ENCODE measurements around the gene ANO2.
"Not testable (repeated sequence)": the region's sequence is repeated elsewhere in the genome, so short reads cannot be mapped to it uniquely, and the experiment has no call there.

Gene ANO2

DNA sequence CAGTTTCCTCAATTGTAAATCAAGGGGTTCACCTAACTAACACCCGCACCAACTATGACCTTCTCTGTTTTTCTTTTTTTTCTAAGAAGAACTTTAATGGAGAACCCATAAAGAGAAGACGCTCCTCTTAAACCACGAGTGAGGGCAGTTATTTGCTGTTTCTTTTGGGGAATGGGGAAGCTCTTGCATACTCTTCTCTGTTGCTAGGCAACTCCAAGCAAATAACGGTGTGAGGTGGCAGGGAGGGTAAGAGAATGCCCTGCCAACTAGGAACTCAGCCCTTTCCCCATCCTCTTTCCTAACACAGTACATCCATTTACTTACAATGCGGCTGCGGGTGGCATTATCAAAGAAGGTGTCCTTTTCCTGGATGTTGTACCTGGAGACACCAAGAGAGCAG lies 114.9 kb downstream of the ANO2 start:
- TF ChIP-seq, protein P1, sequence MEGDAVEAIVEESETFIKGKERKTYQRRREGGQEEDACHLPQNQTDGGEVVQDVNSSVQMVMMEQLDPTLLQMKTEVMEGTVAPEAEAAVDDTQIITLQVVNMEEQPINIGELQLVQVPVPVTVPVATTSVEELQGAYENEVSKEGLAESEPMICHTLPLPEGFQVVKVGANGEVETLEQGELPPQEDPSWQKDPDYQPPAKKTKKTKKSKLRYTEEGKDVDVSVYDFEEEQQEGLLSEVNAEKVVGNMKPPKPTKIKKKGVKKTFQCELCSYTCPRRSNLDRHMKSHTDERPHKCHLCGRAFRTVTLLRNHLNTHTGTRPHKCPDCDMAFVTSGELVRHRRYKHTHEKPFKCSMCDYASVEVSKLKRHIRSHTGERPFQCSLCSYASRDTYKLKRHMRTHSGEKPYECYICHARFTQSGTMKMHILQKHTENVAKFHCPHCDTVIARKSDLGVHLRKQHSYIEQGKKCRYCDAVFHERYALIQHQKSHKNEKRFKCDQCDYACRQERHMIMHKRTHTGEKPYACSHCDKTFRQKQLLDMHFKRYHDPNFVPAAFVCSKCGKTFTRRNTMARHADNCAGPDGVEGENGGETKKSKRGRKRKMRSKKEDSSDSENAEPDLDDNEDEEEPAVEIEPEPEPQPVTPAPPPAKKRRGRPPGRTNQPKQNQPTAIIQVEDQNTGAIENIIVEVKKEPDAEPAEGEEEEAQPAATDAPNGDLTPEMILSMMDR (IDR thresholded peaks at IDR 0.05; ENCODE audit: low read depth, low read length, missing control alignments) = no peak
- in situ Hi-C loops (cut with HindIII; ENCODE audit: low sequenced_read_pairs) = no loop called here
- H3K4me3 ChIP-seq (ENCODE audit: low read depth, low read length) = no peak overlapping the region
- no peak for DNase-seq (ENCODE audit: low read depth)

DNA sequence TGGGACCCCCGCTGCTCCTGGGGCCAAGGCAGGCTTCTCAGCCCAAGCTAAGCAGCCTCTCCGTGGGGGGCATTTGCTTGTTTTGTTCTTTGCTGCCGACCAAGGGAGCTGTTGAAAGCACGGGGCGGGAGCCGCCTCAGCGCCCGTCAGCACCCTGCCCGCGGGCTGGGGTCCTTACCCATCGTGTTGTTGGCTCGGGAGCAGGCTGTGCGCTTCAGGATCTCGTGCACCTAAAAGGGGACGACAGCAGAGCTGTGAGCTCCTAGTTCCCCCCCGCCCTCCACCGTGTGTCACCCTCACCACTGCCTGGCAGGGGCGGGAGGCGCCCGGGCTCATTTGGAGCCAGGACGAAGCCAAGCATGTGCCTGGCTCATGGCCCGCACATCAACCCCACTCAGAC lies 117.5 kb downstream of the ANO2 start:
- no peak overlapping the region for H3K4me3 ChIP-seq (ENCODE audit: low read depth, low read length)
- in situ Hi-C loops (cut with HindIII; ENCODE audit: low sequenced_read_pairs) = no loop called here
- DNase-seq (ENCODE audit: low read depth) = no peak
- TF ChIP-seq, protein P1 (IDR thresholded peaks at IDR 0.05; ENCODE audit: low read depth, low read length, missing control alignments) = no peak

DNA sequence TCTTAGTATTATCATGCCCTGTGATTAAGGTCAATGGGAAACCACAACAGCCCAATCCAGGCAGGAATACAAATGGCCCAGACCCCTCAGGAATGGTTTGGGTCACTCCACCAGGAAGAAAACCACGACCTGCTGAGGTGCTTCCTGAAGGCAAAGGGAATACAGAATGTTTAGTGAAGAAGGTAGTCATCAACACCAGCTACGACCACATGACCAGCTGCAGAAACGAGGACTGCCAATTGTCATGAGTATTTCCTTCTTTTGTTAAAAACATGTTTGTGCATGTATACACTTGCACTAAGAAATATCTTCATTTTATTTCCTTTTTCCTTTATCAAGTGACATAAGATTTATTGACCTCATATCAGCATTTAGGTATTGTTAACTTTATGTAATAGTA lies 119.3 kb downstream of the ANO2 start:
- in situ Hi-C loops (cut with HindIII; ENCODE audit: low sequenced_read_pairs); H3K4me3 ChIP-seq (ENCODE audit: low read depth, low read length); DNase-seq (ENCODE audit: low read depth): not testable (repeated sequence)

DNA sequence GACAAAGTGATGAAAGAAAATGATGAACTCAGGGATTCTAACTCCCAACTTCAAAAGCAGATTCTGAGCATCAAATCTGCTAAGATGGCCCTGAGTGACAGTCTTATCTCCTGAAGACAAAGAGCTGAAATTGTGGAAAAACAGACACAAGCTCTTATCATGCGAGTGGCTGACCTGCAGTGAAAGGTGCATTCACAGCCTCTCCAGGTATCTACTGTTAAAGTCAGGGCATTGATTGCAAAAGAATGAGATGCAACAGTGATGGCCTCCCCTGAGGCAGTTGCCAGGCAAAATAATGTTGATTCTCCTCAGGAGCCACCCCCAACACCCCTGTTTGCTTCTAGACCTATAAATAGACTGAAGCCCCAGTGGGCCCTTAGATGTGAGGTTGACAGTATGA lies 126.2 kb downstream of the ANO2 start:
- in situ Hi-C loops (cut with HindIII; ENCODE audit: low sequenced_read_pairs); DNase-seq (ENCODE audit: low read depth); H3K4me3 ChIP-seq (ENCODE audit: low read depth, low read length): not testable (repeated sequence)

DNA sequence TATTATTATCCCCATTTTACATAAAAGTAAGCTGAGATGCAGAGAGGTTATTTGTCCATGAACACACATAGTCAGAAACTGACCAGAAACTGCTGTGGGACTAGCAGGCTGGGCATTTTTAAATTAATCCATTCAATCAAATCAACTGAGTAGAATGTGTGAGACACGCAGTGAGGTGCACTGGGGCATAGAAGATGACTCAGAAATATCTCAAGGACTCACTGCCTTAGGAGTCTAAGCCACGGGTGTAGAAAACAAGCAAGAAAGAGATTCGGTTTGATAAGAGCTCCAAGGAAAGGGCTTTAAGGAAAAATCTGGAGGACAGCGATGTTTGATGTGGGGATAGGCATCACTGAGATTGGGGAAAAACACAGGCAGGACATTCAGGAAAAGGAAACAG lies 127.8 kb downstream of the ANO2 start:
- no peak for DNase-seq (ENCODE audit: low read depth)
- no peak overlapping the region for H3K4me3 ChIP-seq (ENCODE audit: low read depth, low read length)
- TF ChIP-seq, protein P1 (IDR thresholded peaks at IDR 0.05; ENCODE audit: low read depth, low read length, missing control alignments) = no peak
- in situ Hi-C loops (cut with HindIII; ENCODE audit: low sequenced_read_pairs) = no loop called here

DNA sequence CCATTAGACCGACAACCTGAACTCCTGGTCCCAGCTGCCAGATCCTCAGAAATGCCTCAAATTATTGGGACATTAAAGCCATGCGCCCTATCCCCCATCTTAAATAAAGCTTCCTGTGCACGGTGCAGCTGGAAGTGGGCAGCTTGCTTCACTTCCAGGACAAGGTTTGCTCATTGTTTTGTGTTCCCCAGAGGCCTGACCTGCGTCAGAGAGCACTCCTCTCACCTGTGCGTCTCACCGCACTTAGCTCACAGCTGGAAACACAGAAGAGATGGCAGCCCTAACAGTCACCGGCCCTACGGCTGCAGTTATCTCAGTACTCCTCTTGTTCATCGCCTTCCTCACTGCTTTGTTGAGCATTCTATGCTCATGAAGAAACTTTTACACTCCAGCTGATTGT lies 135.5 kb downstream of the ANO2 start:
- TF ChIP-seq, protein P1 (IDR thresholded peaks at IDR 0.05; ENCODE audit: low read depth, low read length, missing control alignments) = no peak
- no peak for DNase-seq (ENCODE audit: low read depth)
- in situ Hi-C loops (cut with HindIII; ENCODE audit: low sequenced_read_pairs) = no loop called here
- no peak overlapping the region for H3K4me3 ChIP-seq (ENCODE audit: low read depth, low read length)

DNA sequence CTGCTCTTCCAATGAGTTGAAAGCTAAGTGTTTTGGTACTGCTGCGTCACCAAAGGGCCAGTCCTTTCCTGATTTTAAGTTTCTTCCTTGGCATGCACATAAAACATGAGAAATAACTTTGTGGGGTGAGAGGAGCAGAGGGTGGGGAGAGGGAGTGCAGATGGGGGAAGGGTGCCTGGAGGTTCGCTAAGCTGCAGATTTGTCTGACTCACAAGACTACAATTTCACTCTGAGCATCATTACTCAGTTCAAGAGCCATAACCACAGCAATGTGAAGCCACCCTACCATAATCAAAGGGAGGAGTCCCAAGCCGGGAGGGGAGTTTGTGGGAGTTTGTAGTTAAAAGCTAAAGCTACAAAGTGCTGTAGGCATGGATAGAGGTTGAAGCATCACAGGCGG lies 136.1 kb downstream of the ANO2 start:
- DNase-seq (ENCODE audit: low read depth) = peak; percentile 78
- H3K4me3 ChIP-seq (ENCODE audit: low read depth, low read length) = no peak overlapping the region
- in situ Hi-C loops (cut with HindIII; ENCODE audit: low sequenced_read_pairs) = no loop called here
- TF ChIP-seq, protein P1 (IDR thresholded peaks at IDR 0.05; ENCODE audit: low read depth, low read length, missing control alignments) = no peak

DNA sequence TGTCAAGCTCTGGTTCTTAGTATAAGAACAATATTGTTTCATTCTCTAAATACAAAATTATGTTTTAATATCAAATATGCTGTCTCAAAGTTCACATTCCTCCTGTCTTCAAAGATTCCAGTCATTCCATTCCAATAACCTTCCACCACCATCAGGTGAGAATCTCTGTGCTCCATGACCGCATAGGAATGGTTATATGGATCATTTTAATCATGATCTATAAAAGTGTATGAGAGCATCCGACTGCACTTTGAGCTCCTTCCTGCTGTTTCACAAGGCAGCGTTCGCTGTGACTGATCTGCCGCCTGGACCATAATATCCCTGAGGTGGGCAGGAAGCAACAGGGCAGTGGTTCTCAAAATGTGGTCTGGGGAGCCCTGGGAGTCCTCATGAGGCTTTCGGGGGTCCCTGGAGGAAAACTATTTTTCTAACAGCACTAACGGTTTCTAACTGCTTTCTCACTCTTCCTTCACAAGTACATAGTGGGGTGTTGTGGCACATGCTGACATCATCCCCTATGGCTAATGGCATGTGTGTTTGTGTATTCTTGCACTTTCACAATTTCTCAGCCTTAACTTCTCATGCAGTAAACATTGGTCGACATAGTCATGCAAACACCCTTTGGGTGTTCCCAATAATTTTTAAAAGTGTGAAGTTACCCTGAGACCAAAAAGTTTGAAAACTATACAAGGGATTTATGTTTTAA lies 137.4 kb downstream of the ANO2 start:
- in situ Hi-C loops (cut with HindIII; ENCODE audit: low sequenced_read_pairs) = no loop called here
- TF ChIP-seq, protein P1 (IDR thresholded peaks at IDR 0.05; ENCODE audit: low read depth, low read length, missing control alignments) = no peak
- H3K4me3 ChIP-seq (ENCODE audit: low read depth, low read length) = no peak overlapping the region
- DNase-seq (ENCODE audit: low read depth) = no peak

Data from astrocyte of the cerebellum (primary cell).